Kidney (tissue), 14 donors: Measurements from ENCODE around the gene ASPHD2. TPM values are rescaled to one million over a fixed set of nuclear protein-coding genes. Genes with fewer than 3 reads are reported as not detected.
"Not testable (repeated sequence)": the region's sequence is repeated elsewhere in the genome, so short reads cannot be mapped to it uniquely, and the experiment has no call there.

Experiments
- DNase-seq, 5 donors: peaks; one replicate each; pipeline ENCODE4 v3.0.0-alpha.2; 2013 to 2020
- FAIRE-seq: peaks from 2 replicates; lab custom pipeline; 2012; peaks lifted over from hg19 to GRCh38; lab: Jason Lieb, UNC
- H3K27ac ChIP-seq, 2 donors: one replicate each; pipeline ENCODE4 v1.7.0; 2013; ENCODE audit warnings: low read depth in 2 of 2, low read length in 2 of 2, inconsistent platforms in 1 of 2
- H3K27me3 ChIP-seq: one replicate; pipeline ENCODE4 v1.7.1; 2013; ENCODE audit warnings: low read length, inconsistent platforms; ENCODE audit not compliant: control insufficient read depth, insufficient read depth
- H3K36me3 ChIP-seq, 3 donors: one replicate each; pipeline versions ENCODE4 v1.7.0 to v1.7.1; 2013; ENCODE audit warnings: low read length in 3 of 3, control low read depth in 1 of 3, inconsistent platforms in 1 of 3; ENCODE audit not compliant: insufficient read depth in 3 of 3, control insufficient read depth in 2 of 3
- H3K4me1 ChIP-seq, 3 donors: one replicate each; pipeline versions ENCODE4 v1.7.0 to v1.7.1; 2013; ENCODE audit warnings: low read length in 3 of 3, inconsistent platforms in 1 of 3, low read depth in 1 of 3; ENCODE audit not compliant: control insufficient read depth in 2 of 3, insufficient read depth in 2 of 3
- H3K4me3 ChIP-seq, 3 donors: one replicate each; pipeline versions ENCODE4 v1.7.0 to v1.8.1; 2013; ENCODE audit warnings: low read length in 3 of 3, control low read depth in 1 of 3, inconsistent platforms in 1 of 3
- H3K9ac ChIP-seq, 3 donors: one replicate each; pipeline versions ENCODE4 v1.7.0 to v1.7.1; 2013; ENCODE audit warnings: low read length in 3 of 3, control low read depth in 1 of 3, inconsistent platforms in 1 of 3
- H3K9me3 ChIP-seq, 3 donors: one replicate each; pipeline versions ENCODE4 v1.7.0 to v1.7.1; 2013; ENCODE audit warnings: low read length in 3 of 3, control low read depth in 1 of 3, inconsistent platforms in 1 of 3; ENCODE audit not compliant: control insufficient read depth in 2 of 3, insufficient read depth in 1 of 3
- intact Hi-C: fragments of 100-400 bp; cut with DNase I; formaldehyde crosslinking; loops from one replicate; pipeline ENCODE4 v1.11.1; 2022
- polyA plus RNA-seq: library from polyadenylated mRNA; stranded (reverse); fragments of 350-450 nt; fragmentation: Illumina TruSeq; extraction: RNeasy Lipid Tissue Mini Kit (QIAGEN cat#74804); gene quantifications from one replicate; pipeline ENCODE4 v1.2.3, GENCODE V29; 2014; ENCODE audit warnings: low read depth, low replicate concordance; ENCODE audit not compliant: insufficient read depth
- total RNA-seq: library from RNA; stranded (reverse); fragmentation: NEBNext Ultra II Directional; extraction: Animal tissue kit (Norgen Biotek cat#: 25700); gene quantifications from one replicate; pipeline ENCODE4 v1.2.1, GENCODE V29; 2021
- TF ChIP-seq, protein P1 (sequence below): IDR thresholded peaks from 3 replicates; pipeline ENCODE4 v1.5.1; 2012; ENCODE audit warnings: mild to moderate bottlenecking, moderate library complexity, borderline replicate concordance; ENCODE audit not compliant: insufficient read depth; ENCODE audit errors: extremely low read depth
- donor health status: control.
- donor health status: control.
- donor health status: control.
- donor health status: control.
- donor health status: control.
- donor health status: DM: yes; HTN: yes; CAD: no.
- donor health status: Normal renal cell carcinoma (clear cell type).

The ASPHD2 gene
- total and polyA plus RNA-seq, 2 donors from 2014 or later = 3.3 to 4.5 TPM

- intact Hi-C loops = no loop called here
- TF ChIP-seq, protein P1, sequence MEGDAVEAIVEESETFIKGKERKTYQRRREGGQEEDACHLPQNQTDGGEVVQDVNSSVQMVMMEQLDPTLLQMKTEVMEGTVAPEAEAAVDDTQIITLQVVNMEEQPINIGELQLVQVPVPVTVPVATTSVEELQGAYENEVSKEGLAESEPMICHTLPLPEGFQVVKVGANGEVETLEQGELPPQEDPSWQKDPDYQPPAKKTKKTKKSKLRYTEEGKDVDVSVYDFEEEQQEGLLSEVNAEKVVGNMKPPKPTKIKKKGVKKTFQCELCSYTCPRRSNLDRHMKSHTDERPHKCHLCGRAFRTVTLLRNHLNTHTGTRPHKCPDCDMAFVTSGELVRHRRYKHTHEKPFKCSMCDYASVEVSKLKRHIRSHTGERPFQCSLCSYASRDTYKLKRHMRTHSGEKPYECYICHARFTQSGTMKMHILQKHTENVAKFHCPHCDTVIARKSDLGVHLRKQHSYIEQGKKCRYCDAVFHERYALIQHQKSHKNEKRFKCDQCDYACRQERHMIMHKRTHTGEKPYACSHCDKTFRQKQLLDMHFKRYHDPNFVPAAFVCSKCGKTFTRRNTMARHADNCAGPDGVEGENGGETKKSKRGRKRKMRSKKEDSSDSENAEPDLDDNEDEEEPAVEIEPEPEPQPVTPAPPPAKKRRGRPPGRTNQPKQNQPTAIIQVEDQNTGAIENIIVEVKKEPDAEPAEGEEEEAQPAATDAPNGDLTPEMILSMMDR = no peak
- no peak overlapping the region for H3K4me3 ChIP-seq
- H3K27me3 ChIP-seq = no peaks in the 10 kb centered on the region
- no peaks in the 10 kb centered on the region for H3K9me3 ChIP-seq
- FAIRE-seq (no peak), DNase-seq (no peak)
- no peak overlapping the region for H3K9ac ChIP-seq
- no peak overlapping the region for H3K27ac ChIP-seq
- H3K36me3 ChIP-seq = no peaks in the 10 kb centered on the region
- no peaks in the 10 kb centered on the region for H3K4me1 ChIP-seq
Observed at GRCh38 chr22:26436903-26437515, 7.9 kb downstream of the ASPHD2 start.

DNA sequence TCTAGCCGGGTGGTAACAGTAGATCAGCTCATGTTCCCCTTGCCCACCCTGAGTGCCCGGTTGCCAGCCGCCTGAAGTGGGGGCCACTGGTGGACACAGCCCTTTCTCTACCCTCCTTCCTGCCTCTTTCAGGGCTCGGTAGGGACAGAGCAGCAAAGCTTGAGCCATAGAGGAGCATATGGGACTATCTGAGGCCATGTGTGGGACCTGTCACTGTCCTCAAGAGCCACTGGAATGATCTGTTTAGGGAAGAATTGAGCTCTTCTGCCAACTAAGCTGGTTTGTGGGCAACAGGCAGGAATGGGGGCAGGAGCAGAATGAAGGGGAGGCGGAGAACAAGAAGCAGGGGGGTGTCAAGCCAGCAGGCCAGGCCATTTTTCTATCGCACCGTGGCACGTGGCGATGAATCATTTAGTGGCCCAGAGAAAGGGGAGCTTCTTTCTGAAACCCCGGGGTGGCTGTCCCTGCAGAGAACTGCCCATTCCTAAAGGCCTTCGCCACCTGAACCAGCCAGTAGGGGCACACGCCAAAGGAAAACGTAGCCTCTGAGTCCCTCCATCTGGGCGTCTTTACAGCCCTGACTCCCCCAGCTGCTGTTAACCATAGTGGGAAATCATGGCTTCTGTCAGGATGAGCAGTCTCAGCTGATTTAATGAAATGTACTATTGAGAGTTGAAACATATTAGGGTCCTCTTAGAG, 8.8 kb downstream of the ASPHD2 start:
- Histone ChIP-seq H3K9me3 (no peaks in the 10 kb centered on the region), H3K27me3 (no peaks in the 10 kb centered on the region), H3K27ac (no peak overlapping the region), H3K9ac (no peak overlapping the region), H3K4me1 (no peaks in the 10 kb centered on the region), H3K4me3 (no peak overlapping the region), H3K36me3 (no peaks in the 10 kb centered on the region)
- intact Hi-C loops = no loop called here
- DNase-seq (peak in 1 of 5 donors; percentile 47), FAIRE-seq (no peak)
- TF ChIP-seq, protein P1 = no peak

- intact Hi-C loops, H3K4me1 ChIP-seq, H3K27me3 ChIP-seq, H3K9ac ChIP-seq, H3K36me3 ChIP-seq, DNase-seq, H3K27ac ChIP-seq, H3K9me3 ChIP-seq, H3K4me3 ChIP-seq, FAIRE-seq: not testable (repeated sequence)
Observed at GRCh38 chr22:26438776-26439175, 9.7 kb downstream of the ASPHD2 start.

- TF ChIP-seq, protein P1 = no peak
- no peaks in the 10 kb centered on the region for H3K27me3 ChIP-seq
- H3K4me3 ChIP-seq = no peak overlapping the region
- DNase-seq = peak in 1 of 5 donors; percentile 15
- H3K27ac ChIP-seq = no peak overlapping the region
- no peaks in the 10 kb centered on the region for H3K9me3 ChIP-seq
- intact Hi-C loops = no loop called here
- no peak for FAIRE-seq
- H3K9ac ChIP-seq = no peak overlapping the region
- H3K4me1 ChIP-seq = no peaks in the 10 kb centered on the region
- no peaks in the 10 kb centered on the region for H3K36me3 ChIP-seq
Observed at GRCh38 chr22:26439559-26439958, 10.5 kb downstream of the ASPHD2 start.
